SJCRH30 (cell line): ENCODE measurements around the gene PAEP. TPM values are rescaled to one million over a fixed set of nuclear protein-coding genes. Genes with fewer than 3 reads are reported as not detected.
A peak's percentile ranks its signal among the peaks of the same experiment; 100 is the strongest.

Source experiments
- DNase-seq, 2 experiments: peaks; one replicate each; pipeline ENCODE4 v3.0.0-alpha.2; 2015 to 2020
- H3K27ac ChIP-seq: fragments of 250-450 bp; sonication (Bioruptor Pico); 2 replicates; pipeline ENCODE4 v1.5.1; 2020; ENCODE audit warnings: mild to moderate bottlenecking, moderate library complexity
- H3K27me3 ChIP-seq: fragments of 250-450 bp; sonication (Bioruptor Pico); 2 replicates; pipeline ENCODE4 v1.5.1; 2020; ENCODE audit warnings: mild to moderate bottlenecking, moderate library complexity
- H3K36me3 ChIP-seq: fragments of 250-450 bp; sonication (Bioruptor Pico); 2 replicates; pipeline ENCODE4 v1.5.1; 2020; ENCODE audit warnings: mild to moderate bottlenecking, moderate library complexity
- H3K4me1 ChIP-seq: fragments of 250-450 bp; sonication (Bioruptor Pico); 2 replicates; pipeline ENCODE4 v1.5.1; 2020; ENCODE audit warnings: mild to moderate bottlenecking, moderate library complexity
- H3K4me3 ChIP-seq: fragments of 250-450 bp; sonication (Bioruptor Pico); 2 replicates; pipeline ENCODE4 v1.5.1; 2020; ENCODE audit warnings: mild to moderate bottlenecking, moderate library complexity
- H3K9me3 ChIP-seq: fragments of 250-450 bp; sonication (Bioruptor Pico); replicated peaks from 2 replicates; pipeline ENCODE4 v1.5.1; 2020; ENCODE audit warnings: mild to moderate bottlenecking, moderate library complexity
- total RNA-seq: library from RNA; depleted of rRNA; stranded (reverse); fragments of >200 nt; shearing (Covaris generic); gene quantifications from 2 replicates; pipeline ENCODE4 v1.2.3, GENCODE V29; 2014

PAEP gene
- total RNA-seq, 1 experiment from 2014 or later, result not detected

- H3K36me3 ChIP-seq, result no peaks in the 10 kb centered on the region
- no peak for DNase-seq
- no peak overlapping the region for H3K4me3 ChIP-seq
- peaks cover 11% of the 10 kb centered on the region; the same call in 1 of the 2 replicates for H3K27me3 ChIP-seq
- H3K27ac ChIP-seq, result no peak overlapping the region
- H3K4me1 ChIP-seq, result no peaks in the 10 kb centered on the region
- no peaks in the 10 kb centered on the region for H3K9me3 ChIP-seq
Observed at GRCh38 chr9:135584934-135585333, 23.4 kb downstream of the PAEP start.

DNA sequence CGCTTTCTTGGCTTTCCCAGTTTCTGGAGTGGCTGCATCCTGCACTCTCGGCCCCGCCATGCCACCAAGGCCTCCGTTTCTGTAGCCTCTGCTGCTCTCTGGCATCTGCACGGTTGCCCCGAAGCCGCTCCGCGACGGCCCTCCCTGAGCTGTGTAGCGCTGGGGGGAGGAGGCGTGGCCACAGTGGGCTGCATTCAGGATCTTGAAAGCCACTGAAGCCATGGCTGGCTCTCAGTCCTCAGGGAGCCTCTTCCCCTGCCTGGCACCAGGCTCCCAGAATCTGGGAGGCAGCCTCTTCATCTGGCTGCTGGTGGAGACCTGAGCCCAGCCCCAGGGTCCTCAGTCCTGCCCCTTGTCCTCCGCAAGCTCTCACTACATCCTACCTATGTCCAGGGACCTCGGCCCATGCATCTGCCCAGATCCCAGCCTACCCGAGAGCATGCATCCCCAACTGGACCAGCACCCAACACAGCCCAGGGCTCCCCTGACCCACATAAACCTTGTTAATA, 25.1 kb downstream of the PAEP start:
- H3K27me3 ChIP-seq, result peaks cover 25% of the 10 kb centered on the region; the same call in 1 of the 2 replicates
- H3K36me3 ChIP-seq, result no peaks in the 10 kb centered on the region
- H3K9me3 ChIP-seq, result no peaks in the 10 kb centered on the region
- no peak for DNase-seq
- H3K27ac ChIP-seq, result no peak overlapping the region
- no peaks in the 10 kb centered on the region for H3K4me1 ChIP-seq
- no peak overlapping the region for H3K4me3 ChIP-seq

GRCh38 chr9:135587658-135588057, 26.1 kb downstream of the PAEP start:
- H3K36me3 ChIP-seq, result no peaks in the 10 kb centered on the region
- H3K9me3 ChIP-seq, result no peaks in the 10 kb centered on the region
- no peak overlapping the region for H3K4me3 ChIP-seq
- DNase-seq, result peak; percentile 13 to 24
- H3K27me3 ChIP-seq, result peaks cover 25% of the 10 kb centered on the region; the same call in 1 of the 2 replicates
- H3K4me1 ChIP-seq, result no peaks in the 10 kb centered on the region
- H3K27ac ChIP-seq, result no peak overlapping the region

DNA sequence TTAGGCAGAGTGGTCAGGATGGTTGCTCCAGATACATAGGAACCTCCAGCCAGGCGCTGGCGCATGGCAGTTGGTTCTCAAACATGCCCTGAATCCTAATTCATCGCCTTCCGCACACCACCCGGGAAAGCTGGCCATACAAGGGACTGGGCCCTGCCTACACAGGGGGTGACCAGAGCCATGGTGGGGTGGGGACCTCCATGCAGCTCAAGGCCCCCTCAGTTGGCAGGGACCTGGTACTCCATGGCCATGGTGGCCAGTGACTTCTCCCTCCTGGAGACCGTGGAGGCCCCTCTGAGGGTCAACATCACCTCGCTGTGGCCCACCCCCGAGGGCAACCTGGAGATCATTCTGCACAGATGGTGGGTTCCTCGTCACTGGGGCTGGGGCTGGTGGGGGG, 26.8 kb downstream of the PAEP start:
- no peaks in the 10 kb centered on the region for H3K4me1 ChIP-seq
- no peak overlapping the region for H3K4me3 ChIP-seq
- no peaks in the 10 kb centered on the region for H3K36me3 ChIP-seq
- H3K27me3 ChIP-seq, result peaks cover 25% of the 10 kb centered on the region; the same call in 1 of the 2 replicates
- DNase-seq, result no peak
- no peaks in the 10 kb centered on the region for H3K9me3 ChIP-seq
- H3K27ac ChIP-seq, result no peak overlapping the region

GRCh38 chr9:135588886-135589595, 27.5 kb downstream of the PAEP start:
- no peak for DNase-seq
- H3K9me3 ChIP-seq, result no peaks in the 10 kb centered on the region
- no peaks in the 10 kb centered on the region for H3K4me1 ChIP-seq
- no peak overlapping the region for H3K27ac ChIP-seq
- no peak overlapping the region for H3K4me3 ChIP-seq
- H3K36me3 ChIP-seq, result no peaks in the 10 kb centered on the region
- peaks cover 25% of the 10 kb centered on the region; the same call in 1 of the 2 replicates for H3K27me3 ChIP-seq

DNA sequence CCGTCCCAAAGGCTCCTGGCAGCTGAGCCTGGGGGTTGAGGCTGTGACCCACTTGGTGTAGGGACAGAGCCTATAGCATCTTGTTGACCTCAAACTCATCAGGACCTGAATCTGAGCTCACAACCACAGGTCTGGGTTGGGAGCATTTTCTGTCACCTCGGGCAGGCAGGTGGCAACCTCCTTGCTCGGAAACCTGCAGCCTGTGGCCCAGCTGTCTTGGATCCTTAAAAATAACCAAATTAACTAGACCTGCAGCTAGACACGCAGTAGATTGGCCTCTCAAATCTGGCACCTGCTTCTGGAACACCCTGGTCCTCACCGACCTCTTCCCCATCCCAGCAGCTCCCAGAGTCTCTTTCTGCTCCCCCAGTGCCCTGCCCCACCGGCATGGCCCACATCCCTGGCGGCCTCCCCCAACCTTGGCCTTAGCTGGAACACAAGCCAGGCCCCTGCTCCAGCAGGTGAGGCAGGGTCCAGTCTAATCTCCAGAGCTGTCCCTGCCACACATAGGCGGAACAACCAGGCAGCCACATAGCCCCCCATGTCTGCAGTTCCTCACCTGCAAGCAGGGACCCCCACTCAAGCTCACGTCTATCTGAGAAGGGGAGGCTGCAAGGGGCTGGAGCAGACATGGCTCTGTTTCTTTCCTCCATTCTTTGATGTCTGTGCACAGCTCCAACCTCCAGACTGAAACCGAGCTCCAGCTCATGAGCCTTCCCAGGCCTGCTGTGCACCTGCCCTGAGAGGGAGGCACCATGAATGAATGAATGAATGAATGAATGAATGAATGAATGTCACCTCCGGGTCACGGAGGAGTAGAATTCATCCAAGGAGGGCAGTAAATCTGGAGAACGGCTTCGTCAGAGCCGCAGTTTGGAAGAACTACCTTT, 28.3 kb downstream of the PAEP start:
- no peak overlapping the region for H3K4me3 ChIP-seq
- H3K36me3 ChIP-seq, result no peaks in the 10 kb centered on the region
- no peak overlapping the region for H3K27ac ChIP-seq
- H3K4me1 ChIP-seq, result no peaks in the 10 kb centered on the region
- no peak for DNase-seq
- H3K27me3 ChIP-seq, result peaks cover 25% of the 10 kb centered on the region; the same call in 1 of the 2 replicates
- H3K9me3 ChIP-seq, result no peaks in the 10 kb centered on the region

- Histone ChIP-seq H3K36me3 (no peaks in the 10 kb centered on the region), H3K4me1 (no peaks in the 10 kb centered on the region), H3K9me3 (no peaks in the 10 kb centered on the region), H3K4me3 (no peak overlapping the region), H3K27ac (no peak overlapping the region), H3K27me3 (peaks cover 25% of the 10 kb centered on the region; the same call in 1 of the 2 replicates)
- no peak for DNase-seq
Observed at GRCh38 chr9:135590486-135591079, 29.0 kb downstream of the PAEP start.

- Histone ChIP-seq H3K4me3 (no peak overlapping the region), H3K36me3 (no peaks in the 10 kb centered on the region), H3K27me3 (peaks cover 16% of the 10 kb centered on the region; the same call in 1 of the 2 replicates), H3K27ac (no peak overlapping the region), H3K9me3 (no peaks in the 10 kb centered on the region), H3K4me1 (no peaks in the 10 kb centered on the region)
- DNase-seq, result no peak
Observed at GRCh38 chr9:135591506-135592330, 30.2 kb downstream of the PAEP start.

DNA sequence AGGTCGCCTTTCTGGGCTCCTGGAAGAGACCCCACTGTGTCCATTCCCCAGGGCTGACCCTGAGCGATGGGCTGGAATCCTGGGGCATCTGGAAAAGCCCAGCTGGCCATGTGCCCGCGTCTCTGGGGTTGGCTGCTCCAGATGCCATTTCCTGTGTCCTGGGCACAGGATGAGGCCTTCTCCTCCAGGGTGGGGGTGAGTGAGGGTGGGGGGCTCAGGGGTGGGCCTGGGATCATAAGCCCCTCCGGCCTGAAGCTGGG, 30.7 kb downstream of the PAEP start:
- no peak for DNase-seq
- H3K36me3 ChIP-seq, result no peaks in the 10 kb centered on the region
- H3K27me3 ChIP-seq, result peaks cover 16% of the 10 kb centered on the region; the same call in 1 of the 2 replicates
- no peak overlapping the region for H3K4me3 ChIP-seq
- H3K4me1 ChIP-seq, result no peaks in the 10 kb centered on the region
- H3K9me3 ChIP-seq, result peaks cover 1% of the 10 kb centered on the region; the same call in 1 of the 2 replicates
- H3K27ac ChIP-seq, result no peak overlapping the region

DNA sequence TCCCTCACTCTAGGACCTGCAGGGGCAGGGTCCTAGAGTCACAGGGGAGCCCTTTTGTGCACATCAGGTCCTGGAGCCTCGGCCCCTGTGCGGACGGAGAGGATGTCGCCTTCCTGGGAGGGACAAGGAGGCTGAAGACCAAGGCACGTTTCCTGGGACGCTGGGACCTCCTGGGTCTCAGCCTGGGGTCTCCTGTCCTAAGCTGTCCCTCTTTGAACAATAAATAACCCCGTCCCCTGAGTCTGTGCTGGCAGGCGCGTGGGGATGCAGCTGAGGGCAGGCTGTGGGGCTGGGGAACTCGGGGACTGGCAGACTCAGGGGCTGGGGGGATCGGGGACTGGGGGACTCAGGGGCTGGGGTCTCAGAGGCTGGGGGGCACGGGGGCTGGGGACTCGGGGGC, 31.1 kb downstream of the PAEP start:
- DNase-seq, result no peak
- Histone ChIP-seq H3K27ac (no peak overlapping the region), H3K4me1 (no peaks in the 10 kb centered on the region), H3K9me3 (peaks cover 3% of the 10 kb centered on the region; the same call in 1 of the 2 replicates), H3K4me3 (no peak overlapping the region), H3K27me3 (peaks cover 16% of the 10 kb centered on the region; the same call in 1 of the 2 replicates), H3K36me3 (no peaks in the 10 kb centered on the region)

- Histone ChIP-seq H3K27me3 (peaks cover 4% of the 10 kb centered on the region; the same call in 1 of the 2 replicates), H3K9me3 (peaks cover 3% of the 10 kb centered on the region; the same call in 1 of the 2 replicates), H3K4me1 (no peaks in the 10 kb centered on the region), H3K4me3 (no peak overlapping the region), H3K36me3 (no peaks in the 10 kb centered on the region), H3K27ac (no peak overlapping the region)
- no peak for DNase-seq
Observed at GRCh38 chr9:135596211-135596610, 34.7 kb downstream of the PAEP start.

GRCh38 chr9:135600296-135600817, 38.8 kb downstream of the PAEP start:
- H3K9me3 ChIP-seq, result peaks cover 3% of the 10 kb centered on the region; the same call in 1 of the 2 replicates
- H3K27me3 ChIP-seq, result peaks cover 9% of the 10 kb centered on the region; the same call in 1 of the 2 replicates
- no peak overlapping the region for H3K4me3 ChIP-seq
- no peak for DNase-seq
- H3K4me1 ChIP-seq, result no peaks in the 10 kb centered on the region
- H3K27ac ChIP-seq, result no peak overlapping the region
- H3K36me3 ChIP-seq, result no peaks in the 10 kb centered on the region

- Histone ChIP-seq H3K4me3 (no peak overlapping the region), H3K27ac (no peak overlapping the region), H3K27me3 (peaks cover 9% of the 10 kb centered on the region; the same call in 1 of the 2 replicates), H3K9me3 (peaks cover 3% of the 10 kb centered on the region; the same call in 1 of the 2 replicates), H3K4me1 (no peaks in the 10 kb centered on the region), H3K36me3 (no peaks in the 10 kb centered on the region)
- DNase-seq, result no peak
Observed at GRCh38 chr9:135601988-135602387, 40.4 kb downstream of the PAEP start.
